Right lobe of liver (tissue), 4 donors: ENCODE results near the gene NDUFA6.

ENCODE experiments used
- CTCF ChIP-seq, 4 donors: fragments of 200-600 bp in 3 of 4; fragments of 450-650 bp in 1 of 4; IDR thresholded peaks; one replicate each; pipeline versions ENCODE4 v1.5.1 to v1.8.0; 2016 to 2022; ENCODE audit warnings: antibody characterized with exemption in 4 of 4, mild to moderate bottlenecking in 2 of 4
- POLR2A ChIP-seq: fragments of 450-650 bp; IDR thresholded peaks from one replicate; pipeline ENCODE4 v1.6.1; 2017; ENCODE audit warnings: antibody characterized with exemption, mild to moderate bottlenecking
- donor health status: DM: no; HTN: no; CAD: no.
- donor health status: DM: no; HTN: no; CAD: no.
- donor health status: DM: no; HTN: yes; CAD: no.

GRCh38 chr22:42086051-42086450 lies 4.5 kb downstream of the NDUFA6 start:
- TF ChIP-seq POLR2A = no peak
- TF ChIP-seq CTCF (IDR thresholded peaks at IDR 0.05) = no peak
